ENCODE measurements around the gene TBX6. TPM values are rescaled to one million over a fixed set of nuclear protein-coding genes. Genes with fewer than 3 reads are reported as not detected.
A peak's percentile ranks its signal among the peaks of the same experiment; 100 is the strongest.

Gene TBX6
- total and polyA plus RNA-seq, 2 of the 4 experiments (the other 2 are of a cell fraction): 0.10 TPM; not detected in 1

- BruUV-seq (replicated peaks): no TSS peak
- Histone ChIP-seq H3K14ac (replicated peaks; ENCODE audit: low read depth, low read length) (no peak overlapping the region), H3K27ac (ENCODE audit: insufficient read depth, low read length) (no peak overlapping the region), H4K91ac (ENCODE audit: insufficient read depth, low read depth, low read length) (no peak overlapping the region), H2BK5ac (ENCODE audit: low read depth, low read length, poor library complexity, severe bottlenecking) (no peak overlapping the region), H2AK9ac (replicated peaks; ENCODE audit: low read depth, low read length, poor library complexity) (no peak overlapping the region), H3K9ac (ENCODE audit: low read depth, low read length) (no peak overlapping the region), H3K4me2 (ENCODE audit: low read depth, low read length) (no peak overlapping the region), H2AK5ac (ENCODE audit: low read depth, low read length) (no peak overlapping the region), H3K9me1 (ENCODE audit: insufficient read depth, low read length) (peaks cover 6% of the 10 kb centered on the region), H3K18ac (ENCODE audit: low read depth, low read length) (no peak overlapping the region), H3K23ac (ENCODE audit: low read depth, low read length) (no peak overlapping the region), H3K4me1 (ENCODE audit: control insufficient read depth, insufficient read depth, low read length) (no peaks in the 10 kb centered on the region), H3K56ac (ENCODE audit: extremely low read depth, insufficient read depth, low read length) (no peak overlapping the region), H3K79me1 (ENCODE audit: low read depth in 1 of 2, low read length in 2 of 2) (peaks cover 0 to 5% of the 10 kb centered on the region in 2 experiments; a peak in 1 of 4 replicates), H3K4me3 (ENCODE audit: insufficient read depth, low read depth, low read length) (no peak overlapping the region), H4K5ac (ENCODE audit: low read depth, low read length) (no peak overlapping the region), H3K4ac (ENCODE audit: low read depth, low read length) (no peak overlapping the region), H4K8ac (ENCODE audit: low read depth in 2 of 2, low read length in 2 of 2) (no peak overlapping the region), H3K36me3 (ENCODE audit: control insufficient read depth, insufficient read depth, low read length) (no peaks in the 10 kb centered on the region), H3K9me3 (ENCODE audit: control insufficient read depth, insufficient read depth, low read length) (no peaks in the 10 kb centered on the region), H4K20me1 (ENCODE audit: insufficient read depth, low read length) (no peaks in the 10 kb centered on the region), H2BK15ac (ENCODE audit: low read depth, low read length) (no peak overlapping the region), H2BK120ac (ENCODE audit: low read depth, low read length) (no peak overlapping the region), H2AFZ (replicated peaks; ENCODE audit: low read length, poor library complexity) (peak overlapping the region; percentile 15), H3K27me3 (ENCODE audit: control insufficient read depth, insufficient read depth, low read length) (peaks cover 2% of the 10 kb centered on the region; the same call in 1 of the 2 replicates), H2BK20ac (ENCODE audit: low read depth, low read length) (no peak overlapping the region)
- CTCF ChIA-PET: no interaction called here
- in situ Hi-C loops (cut with MboI; ENCODE audit: low sequenced_read_pairs) (no loop called here), dilution Hi-C loops (cut with HindIII; ENCODE audit: low sequenced_read_pairs, unreplicated experiment) (no loop called here), intact Hi-C loops (cut with micrococcal nuclease) (no loop called here)
- POLR2A ChIA-PET (ENCODE audit: unreplicated experiment): no interaction called here
- ATAC-seq (ENCODE audit: low read depth) (no peak), DNase-seq (no peak)
- WGBS, 2 experiments (ENCODE audit: extremely low coverage in 2 of 2, insufficient read length in 1 of 2): 42% methylated on average over 2 of the region's 8 CpGs; no CpG with 5 or more reads in 1 of the 2 experiments
- TF ChIP-seq USF2 (IDR thresholded peaks at IDR 0.05; ENCODE audit: low read depth, low read length): no peak
- no peak for TF ChIP-seq CHD1 (IDR thresholded peaks at IDR 0.05; ENCODE audit: low read depth, low read length)
- TF ChIP-seq POLR2A (IDR thresholded peaks at IDR 0.05; ENCODE audit: low read depth, low read length): no peak
- no peak for TF ChIP-seq MAZ (IDR thresholded peaks at IDR 0.05; ENCODE audit: borderline replicate concordance, low read depth, low read length)
- no peak for TF ChIP-seq RFX5 (IDR thresholded peaks at IDR 0.05; ENCODE audit: low read depth, low read length)
- TF ChIP-seq CTCF (conservative IDR thresholded peaks at IDR 0.05; ENCODE audit: low read depth, low read length): no peak
- TF ChIP-seq ELK1 (IDR thresholded peaks at IDR 0.05; ENCODE audit: borderline replicate concordance, low read depth, low read length): no peak
- no peak for TF ChIP-seq MAFK (IDR thresholded peaks at IDR 0.05; ENCODE audit: low read depth, low read length)
- TF ChIP-seq MXI1 (IDR thresholded peaks at IDR 0.05; ENCODE audit: borderline replicate concordance, low read depth, low read length): no peak
These were observed 45.5 kb downstream of the TBX6 start for GRCh38 chr16:30046178-30046577.
